Measurements from ENCODE around the gene DYRK4. TPM values are rescaled to one million over a fixed set of nuclear protein-coding genes. Genes with fewer than 3 reads are reported as not detected.

The DYRK4 gene
- total RNA-seq, 6 donors from 2014 or later = 22.2 to 53.4 (median 36.6) TPM

DNA sequence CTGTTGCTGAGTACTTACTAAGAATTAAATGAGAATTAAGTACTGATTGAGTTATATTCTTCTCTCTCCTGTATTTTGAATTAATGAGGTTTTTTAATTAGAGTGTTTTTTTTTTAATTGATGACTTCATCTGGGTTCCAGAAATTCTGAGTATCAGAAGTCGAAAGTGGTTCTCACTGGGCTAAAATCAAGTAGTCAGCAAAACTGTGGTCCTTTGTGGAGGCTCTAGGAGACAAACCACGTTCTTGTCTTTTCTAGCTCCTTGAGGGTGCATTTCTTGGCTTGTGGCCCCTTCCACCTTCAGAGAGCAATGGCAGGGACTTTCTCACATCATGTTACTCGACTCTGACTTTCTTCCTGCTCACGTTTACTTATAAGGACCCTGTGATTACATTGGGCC is 8.1 kb upstream of the DYRK4 start:
- H3K9me3 ChIP-seq = no peaks in the 10 kb centered on the region
- H3K36me3 ChIP-seq = no peaks in the 10 kb centered on the region
- no peak for ATAC-seq (ENCODE audit: low FRiP score in 2 of 2)
- H3K4me1 ChIP-seq = no peaks in the 10 kb centered on the region
- no peak for DNase-seq
- WGBS, 2 donors = 90 to 92% methylated on average over 4 of the region's 4 CpGs
- H3K27ac ChIP-seq = no peak overlapping the region
- H3K4me3 ChIP-seq = no peak overlapping the region
- TF ChIP-seq, protein P1, sequence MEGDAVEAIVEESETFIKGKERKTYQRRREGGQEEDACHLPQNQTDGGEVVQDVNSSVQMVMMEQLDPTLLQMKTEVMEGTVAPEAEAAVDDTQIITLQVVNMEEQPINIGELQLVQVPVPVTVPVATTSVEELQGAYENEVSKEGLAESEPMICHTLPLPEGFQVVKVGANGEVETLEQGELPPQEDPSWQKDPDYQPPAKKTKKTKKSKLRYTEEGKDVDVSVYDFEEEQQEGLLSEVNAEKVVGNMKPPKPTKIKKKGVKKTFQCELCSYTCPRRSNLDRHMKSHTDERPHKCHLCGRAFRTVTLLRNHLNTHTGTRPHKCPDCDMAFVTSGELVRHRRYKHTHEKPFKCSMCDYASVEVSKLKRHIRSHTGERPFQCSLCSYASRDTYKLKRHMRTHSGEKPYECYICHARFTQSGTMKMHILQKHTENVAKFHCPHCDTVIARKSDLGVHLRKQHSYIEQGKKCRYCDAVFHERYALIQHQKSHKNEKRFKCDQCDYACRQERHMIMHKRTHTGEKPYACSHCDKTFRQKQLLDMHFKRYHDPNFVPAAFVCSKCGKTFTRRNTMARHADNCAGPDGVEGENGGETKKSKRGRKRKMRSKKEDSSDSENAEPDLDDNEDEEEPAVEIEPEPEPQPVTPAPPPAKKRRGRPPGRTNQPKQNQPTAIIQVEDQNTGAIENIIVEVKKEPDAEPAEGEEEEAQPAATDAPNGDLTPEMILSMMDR (IDR thresholded peaks at IDR 0.05) = no peak
- TF ChIP-seq EP300 (IDR thresholded peaks at IDR 0.05) = no peak
- TF ChIP-seq POLR2AphosphoS5 (IDR thresholded peaks at IDR 0.05) = no peak
- TF ChIP-seq POLR2A (IDR thresholded peaks at IDR 0.05) = no peak
- H3K27me3 ChIP-seq = no peaks in the 10 kb centered on the region

DNA sequence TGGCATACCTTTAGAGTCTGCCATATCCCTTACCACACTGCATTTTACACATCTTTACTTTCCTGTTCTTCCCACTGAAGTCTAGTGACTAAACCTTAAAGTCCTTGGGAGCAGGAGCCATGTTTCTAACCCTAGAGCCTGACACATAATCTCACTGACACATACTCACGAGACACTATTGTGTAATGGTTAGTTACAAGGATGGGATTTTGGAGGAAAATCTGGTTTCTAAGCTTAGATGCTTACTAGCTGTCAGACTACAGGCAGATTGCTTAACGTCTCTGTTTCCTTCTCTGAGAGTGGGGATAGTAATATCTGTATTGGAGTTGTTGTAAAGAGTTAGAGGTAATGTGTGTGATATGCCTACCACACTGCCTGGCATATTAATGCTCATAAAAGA is 6.2 kb upstream of the DYRK4 start:
- no peaks in the 10 kb centered on the region for H3K9me3 ChIP-seq
- H3K27ac ChIP-seq = no peak overlapping the region
- DNase-seq (no peak), ATAC-seq (ENCODE audit: low FRiP score in 2 of 2) (no peak)
- H3K27me3 ChIP-seq = no peaks in the 10 kb centered on the region
- H3K4me3 ChIP-seq = no peak overlapping the region
- TF ChIP-seq POLR2A (IDR thresholded peaks at IDR 0.05) (no peak), POLR2AphosphoS5 (IDR thresholded peaks at IDR 0.05) (no peak), EP300 (IDR thresholded peaks at IDR 0.05) (no peak)
- 68 to 74% methylated on average over 2 of the region's 2 CpGs for WGBS, 2 donors
- no peaks in the 10 kb centered on the region for H3K36me3 ChIP-seq
- H3K4me1 ChIP-seq = no peaks in the 10 kb centered on the region

DNA sequence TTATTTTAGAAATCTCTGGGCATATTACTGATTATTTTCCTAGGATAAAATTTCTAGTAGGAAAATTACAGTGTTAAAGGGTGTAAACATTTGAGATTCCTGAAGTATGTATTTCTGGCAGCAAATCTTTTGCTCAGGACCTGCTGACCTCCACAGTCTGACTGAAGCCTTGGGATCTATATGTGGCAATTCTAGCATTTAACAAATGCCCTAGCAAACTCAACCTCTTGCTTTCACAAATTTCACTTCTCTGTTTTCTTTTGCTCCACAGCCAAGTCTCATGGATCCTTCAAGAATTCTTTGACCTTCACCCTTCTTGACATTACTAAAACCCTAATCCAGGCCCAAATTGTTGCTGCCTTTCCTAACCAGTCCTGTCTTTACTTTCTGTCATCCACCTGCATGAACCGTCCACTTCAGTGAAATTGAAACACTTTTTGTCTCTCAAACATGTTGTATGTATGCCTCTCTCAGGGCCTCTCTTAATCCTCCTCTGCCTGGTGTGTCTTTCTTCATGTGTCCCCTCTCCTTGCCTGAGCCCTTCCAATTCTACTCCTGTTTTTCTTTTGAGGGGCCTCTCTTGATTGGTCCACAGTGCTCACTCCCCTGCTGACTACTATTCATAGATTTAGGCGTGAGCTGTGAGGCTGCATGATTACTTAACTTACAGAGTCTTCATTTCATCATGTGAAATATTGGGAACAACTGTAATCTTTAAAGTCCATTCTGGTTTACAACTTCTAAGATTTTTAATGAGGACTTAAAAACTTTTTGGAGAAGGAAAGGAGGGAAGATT is 5.1 kb upstream of the DYRK4 start:
- Histone ChIP-seq H3K27me3 (no peaks in the 10 kb centered on the region), H3K4me1 (peaks cover 0 to 4% (median 4%) of the 10 kb centered on the region in 4 donors), H3K4me3 (no peak overlapping the region), H3K36me3 (no peaks in the 10 kb centered on the region), H3K9me3 (no peaks in the 10 kb centered on the region), H3K27ac (peak overlapping the region in 1 of 4 donors; percentile 44)
- TF ChIP-seq EP300 (IDR thresholded peaks at IDR 0.05) (no peak), POLR2AphosphoS5 (IDR thresholded peaks at IDR 0.05) (no peak), POLR2A (IDR thresholded peaks at IDR 0.05) (no peak)
- TF ChIP-seq, protein P1 (IDR thresholded peaks at IDR 0.05) = no peak
- DNase-seq (no peak), ATAC-seq (ENCODE audit: low FRiP score in 2 of 2) (peak in 1 of 2 donors; percentile 60)
- WGBS, 2 donors = 84 to 87% methylated on average over 2 of the region's 2 CpGs

DNA sequence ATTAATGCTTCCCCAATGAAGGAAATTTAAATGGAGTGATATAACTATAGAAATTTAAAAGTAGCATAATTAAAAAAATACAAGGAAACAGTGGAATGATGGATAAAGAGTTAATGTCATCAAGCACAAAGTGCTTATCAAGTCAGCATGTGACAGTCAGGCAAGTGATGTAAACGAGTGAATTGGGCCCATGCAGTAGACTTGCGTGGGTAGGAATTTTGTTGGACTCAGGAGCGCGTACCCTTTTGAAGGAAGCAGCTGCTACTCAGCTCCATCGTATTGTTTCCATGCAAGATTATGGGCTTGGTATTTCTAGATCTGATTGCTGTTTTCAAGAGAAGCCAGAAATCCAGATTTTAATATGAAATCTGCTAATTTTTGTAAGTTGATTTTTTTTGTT is 4.4 kb upstream of the DYRK4 start:
- no peak for DNase-seq
- TF ChIP-seq, protein P1 (IDR thresholded peaks at IDR 0.05) = no peak
- 86 to 89% methylated on average over 5 of the region's 5 CpGs for WGBS, 2 donors
- ATAC-seq (ENCODE audit: low FRiP score in 2 of 2) = no peak
- no peaks in the 10 kb centered on the region for H3K36me3 ChIP-seq
- H3K4me3 ChIP-seq = no peak overlapping the region
- no peaks in the 10 kb centered on the region for H3K27me3 ChIP-seq
- no peak overlapping the region for H3K27ac ChIP-seq
- H3K4me1 ChIP-seq = peaks cover 0 to 11% (median 10%) of the 10 kb centered on the region in 4 donors
- no peaks in the 10 kb centered on the region for H3K9me3 ChIP-seq

DNA sequence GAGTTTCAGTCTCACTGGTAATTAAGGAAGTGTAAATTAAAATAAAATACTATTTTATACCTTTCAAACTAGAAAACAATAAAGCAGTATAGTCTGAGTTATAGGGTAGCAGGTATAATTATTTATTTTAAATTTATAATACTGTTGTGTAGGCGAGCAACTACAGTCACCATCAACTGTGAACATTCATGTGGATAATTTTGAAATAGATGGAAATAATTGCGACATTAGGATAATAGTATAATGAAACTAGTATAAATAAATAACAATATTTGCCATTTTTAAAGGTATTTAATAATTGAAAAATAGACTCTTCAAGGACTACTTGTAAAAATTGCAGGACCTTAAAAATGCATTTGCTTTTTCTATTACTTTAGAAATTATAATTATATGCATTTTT is 3.8 kb upstream of the DYRK4 start:
- no peaks in the 10 kb centered on the region for H3K36me3 ChIP-seq
- H3K9me3 ChIP-seq = no peaks in the 10 kb centered on the region
- ATAC-seq (ENCODE audit: low FRiP score in 2 of 2) (no peak), DNase-seq (no peak)
- no peak overlapping the region for H3K27ac ChIP-seq
- 87 to 88% methylated on average over 2 of the region's 2 CpGs for WGBS, 2 donors
- no peaks in the 10 kb centered on the region for H3K27me3 ChIP-seq
- H3K4me1 ChIP-seq = peaks cover 0 to 15% (median 11%) of the 10 kb centered on the region in 4 donors
- no peak for TF ChIP-seq POLR2AphosphoS5 (IDR thresholded peaks at IDR 0.05)
- no peak for TF ChIP-seq POLR2A (IDR thresholded peaks at IDR 0.05)
- no peak overlapping the region for H3K4me3 ChIP-seq

DNA sequence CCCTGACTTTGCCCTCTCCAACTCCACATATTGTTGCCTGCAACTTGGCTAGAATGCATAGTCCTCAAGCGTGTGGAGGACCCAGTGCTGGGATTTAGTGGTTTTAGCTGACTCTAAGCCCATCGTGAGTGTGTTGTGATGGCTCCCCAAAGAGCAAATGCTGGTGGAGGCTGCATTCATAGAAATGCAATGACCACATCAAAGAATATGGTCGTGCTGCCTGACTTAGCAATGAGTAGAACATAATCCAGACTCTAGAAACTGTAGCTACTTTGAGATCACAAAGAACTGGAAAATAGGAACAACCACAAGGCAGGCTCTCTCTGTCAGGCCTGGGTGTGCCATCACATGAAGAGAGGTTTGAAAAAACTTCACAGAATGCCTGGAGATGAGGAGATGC is 1.3 kb downstream of the DYRK4 start:
- Histone ChIP-seq H3K4me3 (no peak overlapping the region), H3K27me3 (no peaks in the 10 kb centered on the region), H3K27ac (no peak overlapping the region), H3K36me3 (no peaks in the 10 kb centered on the region), H3K9me3 (no peaks in the 10 kb centered on the region), H3K4me1 (peaks cover 17 to 47% (median 19%) of the 10 kb centered on the region in 4 donors)
- TF ChIP-seq POLR2A (IDR thresholded peaks at IDR 0.05) = no peak
- TF ChIP-seq, protein P1 (IDR thresholded peaks at IDR 0.05) = no peak
- ATAC-seq (ENCODE audit: low FRiP score in 2 of 2) = no peak
- DNase-seq = no peak
- 83 to 93% methylated on average over 3 of the region's 3 CpGs for WGBS, 2 donors
